Fibroblast of the aortic adventitia (primary cell): ENCODE data around the gene SMCR8. TPM values are rescaled to one million over a fixed set of nuclear protein-coding genes. Genes with fewer than 3 reads are reported as not detected.

Source experiments
- DNase-seq: peaks from one replicate; pipeline ENCODE4 v3.0.0-alpha.2; 2010; ENCODE audit warnings: low read depth
- H3K4me3 ChIP-seq: 2 replicates; pipeline ENCODE4 v1.5.1; 2011; ENCODE audit warnings: low read depth, mild to moderate bottlenecking, control low read depth, low read length, moderate library complexity
- CTCF ChIP-seq: IDR thresholded peaks from 2 replicates; pipeline ENCODE4 v1.5.1; 2011; ENCODE audit warnings: mild to moderate bottlenecking, low read length, control low read depth, inconsistent platforms; ENCODE audit not compliant: insufficient read depth
- total RNA-seq: library from RNA; depleted of rRNA; stranded (reverse); fragments of >200 nt; gene quantifications from 2 replicates; pipeline ENCODE4 v1.2.3, GENCODE V29; 2012; ENCODE audit warnings: low replicate concordance

Gene SMCR8
- total RNA-seq: 9.2 and 17.3 TPM in 2 replicates

- no peak for TF ChIP-seq CTCF
- H3K4me3 ChIP-seq: peak within 1 kb of the TSS; percentile 71
- peak; percentile 98 for DNase-seq
These were observed at the start of gene SMCR8, which contains the start of gene TOP3A for GRCh38 chr17:18314731-18315561. SMCR8 (plus strand) TSS chr17:18315293; CDS start chr17:18315790, 497 bp downstream. TOP3A (minus strand) TSS chr17:18314994; CDS start chr17:18314778, 216 bp downstream.

GRCh38 chr17:18267366-18267765 lies 47.7 kb upstream of the SMCR8 start:
- DNase-seq: no peak
- TF ChIP-seq CTCF: no peak
- no peak overlapping the region for H3K4me3 ChIP-seq

DNA sequence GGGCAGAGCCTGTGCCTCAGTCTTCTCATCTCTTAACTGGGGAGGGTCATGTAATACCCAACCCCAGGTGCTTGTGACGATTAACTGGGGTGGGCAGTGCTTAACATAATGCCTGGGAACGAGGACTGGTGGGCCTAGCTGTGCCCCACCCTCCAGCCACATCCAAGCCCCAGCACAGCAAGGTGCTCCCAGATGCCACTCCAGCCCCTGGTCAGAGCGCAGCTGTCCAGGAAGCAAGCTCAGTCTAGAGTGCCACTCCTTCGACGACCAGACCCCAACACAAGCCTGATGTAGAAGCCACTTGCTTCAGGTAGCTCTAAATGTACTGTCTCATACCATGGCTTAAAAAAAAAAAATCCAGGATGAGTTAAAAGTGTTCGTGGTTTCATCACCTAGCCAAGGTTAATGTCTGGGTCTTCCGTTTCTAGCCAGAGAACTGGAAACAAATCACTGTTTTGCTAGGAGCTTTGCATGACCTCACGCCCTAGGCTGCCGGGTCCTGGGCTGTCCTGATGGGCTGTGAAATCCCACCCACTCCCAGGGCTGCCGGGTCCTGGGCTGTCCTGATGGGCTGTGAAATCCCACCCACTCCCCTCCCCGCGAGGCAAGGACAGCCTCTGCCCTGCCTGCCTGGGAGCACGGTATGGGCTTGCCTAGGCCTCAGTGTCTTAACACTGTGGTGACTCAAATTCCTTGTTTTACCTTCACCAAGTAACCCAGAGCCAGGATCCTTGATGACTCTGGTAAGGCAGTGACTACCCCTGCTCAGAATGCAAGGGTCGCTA lies 47.0 kb upstream of the SMCR8 start:
- no peak overlapping the region for H3K4me3 ChIP-seq
- peak; percentile 37 for DNase-seq
- no peak for TF ChIP-seq CTCF

- no peak overlapping the region for H3K4me3 ChIP-seq
- DNase-seq: no peak
- no peak for TF ChIP-seq CTCF
These were observed 44.8 kb upstream of the SMCR8 start for GRCh38 chr17:18270046-18270931.

DNA sequence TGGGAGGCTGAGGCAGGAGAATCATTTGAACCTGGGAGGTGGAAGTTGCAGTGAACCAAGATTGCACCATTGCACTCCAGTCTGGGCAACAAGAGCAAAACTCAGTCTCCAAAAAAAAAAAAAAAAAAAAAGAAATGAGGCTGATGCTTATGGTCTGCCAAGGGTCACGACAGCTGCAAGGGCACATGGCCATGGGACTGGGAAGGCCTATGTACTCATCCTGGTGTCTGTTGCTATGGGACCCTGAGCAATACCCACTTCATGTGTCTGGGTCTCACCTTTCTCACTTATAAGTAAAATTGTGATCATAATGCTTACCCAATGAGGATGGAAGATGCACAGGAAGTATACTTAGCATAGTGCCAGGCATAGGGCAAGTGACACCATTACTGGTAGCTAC lies 38.0 kb upstream of the SMCR8 start:
- no peak for DNase-seq
- no peak for TF ChIP-seq CTCF
- no peak overlapping the region for H3K4me3 ChIP-seq

- DNase-seq: peak; percentile 38
- no peak overlapping the region for H3K4me3 ChIP-seq
- TF ChIP-seq CTCF: no peak
These were observed 36.2 kb upstream of the SMCR8 start for GRCh38 chr17:18278867-18279266.
